Breast epithelium (tissue), 3 donors: ENCODE data around the gene PRDX2.

Experiments used
- POLR2A ChIP-seq: fragments of 450-650 bp; IDR thresholded peaks from one replicate; pipeline ENCODE4 v1.6.1; 2016; ENCODE audit warnings: antibody characterized with exemption, mild to moderate bottlenecking, moderate library complexity
- TF ChIP-seq, protein P1 (sequence below), 3 donors: fragments of 450-650 bp; IDR thresholded peaks; one replicate each; pipeline ENCODE4 v1.5.1; 2016 to 2017; ENCODE audit warnings: antibody characterized with exemption in 3 of 3, mild to moderate bottlenecking in 3 of 3, moderate library complexity in 3 of 3

GRCh38 chr19:12828494-12828893 lies 26.9 kb upstream of the PRDX2 start:
- TF ChIP-seq, protein P1, sequence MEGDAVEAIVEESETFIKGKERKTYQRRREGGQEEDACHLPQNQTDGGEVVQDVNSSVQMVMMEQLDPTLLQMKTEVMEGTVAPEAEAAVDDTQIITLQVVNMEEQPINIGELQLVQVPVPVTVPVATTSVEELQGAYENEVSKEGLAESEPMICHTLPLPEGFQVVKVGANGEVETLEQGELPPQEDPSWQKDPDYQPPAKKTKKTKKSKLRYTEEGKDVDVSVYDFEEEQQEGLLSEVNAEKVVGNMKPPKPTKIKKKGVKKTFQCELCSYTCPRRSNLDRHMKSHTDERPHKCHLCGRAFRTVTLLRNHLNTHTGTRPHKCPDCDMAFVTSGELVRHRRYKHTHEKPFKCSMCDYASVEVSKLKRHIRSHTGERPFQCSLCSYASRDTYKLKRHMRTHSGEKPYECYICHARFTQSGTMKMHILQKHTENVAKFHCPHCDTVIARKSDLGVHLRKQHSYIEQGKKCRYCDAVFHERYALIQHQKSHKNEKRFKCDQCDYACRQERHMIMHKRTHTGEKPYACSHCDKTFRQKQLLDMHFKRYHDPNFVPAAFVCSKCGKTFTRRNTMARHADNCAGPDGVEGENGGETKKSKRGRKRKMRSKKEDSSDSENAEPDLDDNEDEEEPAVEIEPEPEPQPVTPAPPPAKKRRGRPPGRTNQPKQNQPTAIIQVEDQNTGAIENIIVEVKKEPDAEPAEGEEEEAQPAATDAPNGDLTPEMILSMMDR (IDR thresholded peaks at IDR 0.05) = no peak
- TF ChIP-seq POLR2A = no peak
